Measurements from ENCODE around the gene WDR7.

DNA sequence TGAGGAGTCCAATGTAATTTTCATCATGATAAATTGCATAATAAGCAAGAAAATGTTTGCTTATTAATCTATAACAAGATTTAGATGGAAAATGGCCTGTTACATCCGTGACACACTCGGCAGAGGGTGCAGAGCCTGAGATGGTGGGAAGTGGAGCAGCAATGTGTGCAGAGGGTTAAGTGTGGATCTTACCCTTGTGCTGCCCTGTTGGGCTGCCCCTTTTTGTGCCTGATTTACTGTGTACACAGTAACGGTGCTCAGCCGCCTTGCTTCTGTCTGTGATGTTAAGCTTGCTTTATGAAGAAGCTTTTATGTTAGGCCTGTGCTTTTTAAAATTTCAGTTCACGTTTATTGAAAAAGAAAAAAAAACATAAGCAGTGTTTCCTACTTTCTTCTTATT, 275.6 kb downstream of the WDR7 start:
- TF ChIP-seq, protein P1, sequence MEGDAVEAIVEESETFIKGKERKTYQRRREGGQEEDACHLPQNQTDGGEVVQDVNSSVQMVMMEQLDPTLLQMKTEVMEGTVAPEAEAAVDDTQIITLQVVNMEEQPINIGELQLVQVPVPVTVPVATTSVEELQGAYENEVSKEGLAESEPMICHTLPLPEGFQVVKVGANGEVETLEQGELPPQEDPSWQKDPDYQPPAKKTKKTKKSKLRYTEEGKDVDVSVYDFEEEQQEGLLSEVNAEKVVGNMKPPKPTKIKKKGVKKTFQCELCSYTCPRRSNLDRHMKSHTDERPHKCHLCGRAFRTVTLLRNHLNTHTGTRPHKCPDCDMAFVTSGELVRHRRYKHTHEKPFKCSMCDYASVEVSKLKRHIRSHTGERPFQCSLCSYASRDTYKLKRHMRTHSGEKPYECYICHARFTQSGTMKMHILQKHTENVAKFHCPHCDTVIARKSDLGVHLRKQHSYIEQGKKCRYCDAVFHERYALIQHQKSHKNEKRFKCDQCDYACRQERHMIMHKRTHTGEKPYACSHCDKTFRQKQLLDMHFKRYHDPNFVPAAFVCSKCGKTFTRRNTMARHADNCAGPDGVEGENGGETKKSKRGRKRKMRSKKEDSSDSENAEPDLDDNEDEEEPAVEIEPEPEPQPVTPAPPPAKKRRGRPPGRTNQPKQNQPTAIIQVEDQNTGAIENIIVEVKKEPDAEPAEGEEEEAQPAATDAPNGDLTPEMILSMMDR (IDR thresholded peaks at IDR 0.05; ENCODE audit: low read length): no peak
- TF ChIP-seq EZH2 (optimal IDR thresholded peaks at IDR 0.05; ENCODE audit: low read depth, low read length): no peak
- TF ChIP-seq EZH2phosphoT487 (IDR thresholded peaks at IDR 0.05; ENCODE audit: low read length): no peak
